Coronary artery (tissue), 2 donors: ENCODE results near the gene PSD4.

ENCODE experiments used
- DNase-seq: peaks from one replicate; pipeline ENCODE4 v3.0.0-alpha.2; 2017; ENCODE audit warnings: low spot score
- H3K27ac ChIP-seq, 2 donors: fragments of 200-600 bp; sonication (generic); one replicate each; pipeline ENCODE4 v1.5.1; 2016 to 2019
- H3K4me3 ChIP-seq: fragments of 200-600 bp; sonication (generic); 2 replicates; pipeline ENCODE4 v1.5.1; 2016; ENCODE audit warnings: mild to moderate bottlenecking, moderate library complexity
- CTCF ChIP-seq: fragments of 200-600 bp; sonication (generic); IDR thresholded peaks from one replicate; pipeline ENCODE4 v1.5.1; 2019; ENCODE audit warnings: antibody characterized with exemption

PSD4 gene

GRCh38 chr2:113173542-113174375 lies at the start of gene PSD4:
Gene PSD4, plus strand, starts transcription at chr2:113173971. Its CDS starts 8,486 bp downstream, at chr2:113182457.
- no peak for TF ChIP-seq CTCF
- peak within 1 kb of the TSS; percentile 27 to 60 for H3K27ac ChIP-seq
- DNase-seq: no peak
- peak within 1 kb of the TSS; percentile 57 for H3K4me3 ChIP-seq

GRCh38 chr2:113124181-113124961 lies 49.4 kb upstream of the PSD4 start:
- peak; percentile 29 for DNase-seq
- Histone ChIP-seq H3K4me3 (no peak overlapping the region), H3K27ac (peak overlapping the region in 1 of 2 donors; percentile 22)
- TF ChIP-seq CTCF: no peak

- no peak for DNase-seq
- TF ChIP-seq CTCF: no peak
- Histone ChIP-seq H3K4me3 (no peak overlapping the region), H3K27ac (no peak overlapping the region)
Observed at GRCh38 chr2:113124984-113125855, 48.6 kb upstream of the PSD4 start.

GRCh38 chr2:113126845-113127645 lies 46.7 kb upstream of the PSD4 start, which contains the start of gene IL1RN:
Gene IL1RN, plus strand, starts transcription at chr2:113127598. Its CDS starts 27 bp downstream, at chr2:113127625.
- H3K27ac ChIP-seq: peak within 1 kb of the TSS in 1 of 2 donors; percentile 51
- peak; percentile 36 for DNase-seq

GRCh38 chr2:113127646-113128570 lies 45.9 kb upstream of the PSD4 start:
- no peak for TF ChIP-seq CTCF
- Histone ChIP-seq H3K4me3 (no peak overlapping the region), H3K27ac (peak overlapping the region in 1 of 2 donors; percentile 51)
- DNase-seq: peak; percentile 71

More at GRCh38 chr2:113126845-113127645, 46.7 kb upstream of the PSD4 start, which contains the start of gene IL1RN:
- no peak within 1 kb of the TSS for H3K4me3 ChIP-seq
- no peak for TF ChIP-seq CTCF
